ES-I3 (cell line): Measurements from ENCODE around the gene PGAP6.
"Not testable (repeated sequence)": the region's sequence is repeated elsewhere in the genome, so short reads cannot be mapped to it uniquely, and the experiment has no call there.

Experiments used
- H3K36me3 ChIP-seq: 2 replicates; pipeline ENCODE4 v1.6.1; 2013; ENCODE audit warnings: mild to moderate bottlenecking, low read length, control low read depth, moderate library complexity; ENCODE audit not compliant: insufficient read depth
- H3K4me1 ChIP-seq: 2 replicates; pipeline ENCODE4 v1.6.1; 2013; ENCODE audit warnings: mild to moderate bottlenecking, control low read depth, low read length; ENCODE audit not compliant: insufficient read depth
- H3K9ac ChIP-seq: 2 replicates; pipeline ENCODE4 v1.6.1; 2013; ENCODE audit warnings: low read depth, mild to moderate bottlenecking, low read length, moderate library complexity
- H3K9me3 ChIP-seq: 2 replicates; pipeline ENCODE4 v1.6.1; 2013; ENCODE audit warnings: mild to moderate bottlenecking, low read length, moderate library complexity; ENCODE audit not compliant: control insufficient read depth, insufficient read depth

Gene PGAP6

DNA sequence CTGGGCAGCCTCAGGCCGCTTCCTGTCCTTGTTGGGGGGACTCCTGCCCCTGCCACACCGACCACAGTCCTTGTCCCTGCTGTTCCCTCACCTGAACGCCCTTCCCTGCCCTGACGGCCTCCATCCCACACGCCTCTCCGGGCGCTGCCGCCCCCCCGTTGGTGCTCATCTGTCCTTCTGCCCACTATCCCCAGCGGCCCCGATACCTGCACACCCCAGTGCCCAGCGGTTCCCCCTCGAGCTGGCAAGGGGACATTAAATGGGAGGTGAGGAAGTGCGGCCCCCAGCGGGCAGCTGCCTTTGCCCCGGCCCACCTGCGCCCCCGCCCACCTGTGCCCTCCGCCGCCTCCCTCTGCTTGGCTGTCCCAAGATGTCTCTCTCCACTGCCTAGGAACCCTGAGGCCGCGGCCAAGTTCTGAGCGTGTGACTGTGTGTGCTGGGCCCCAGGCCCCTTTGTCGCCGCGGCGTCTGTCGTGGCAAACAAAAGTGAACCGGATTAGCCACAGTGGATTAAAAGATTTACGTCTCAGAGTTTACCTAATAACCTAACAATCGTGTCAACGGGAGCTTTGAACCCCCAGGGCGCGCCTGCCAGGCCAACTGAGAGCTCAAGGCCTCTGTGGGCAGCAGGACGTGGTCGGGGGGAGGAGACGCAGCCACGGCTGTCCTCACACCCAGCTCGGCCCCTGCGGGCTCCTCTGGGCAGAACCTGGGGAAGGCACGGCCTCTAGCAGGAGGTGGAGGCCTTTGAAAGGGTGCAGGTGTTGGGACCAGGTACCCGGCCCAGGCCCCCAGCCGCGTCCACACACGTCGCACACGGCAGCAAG lies 21.7 kb downstream of the PGAP6 start:
- Histone ChIP-seq H3K36me3 (no peaks in the 10 kb centered on the region), H3K9me3 (no peaks in the 10 kb centered on the region), H3K4me1 (no peaks in the 10 kb centered on the region; the same call in 1 of the 2 replicates), H3K9ac (no peak overlapping the region)

GRCh38 chr16:359067-359763 lies 22.6 kb downstream of the PGAP6 start:
- H3K4me1 ChIP-seq: no peaks in the 10 kb centered on the region; the same call in 1 of the 2 replicates
- H3K9ac ChIP-seq: no peak overlapping the region
- no peaks in the 10 kb centered on the region for H3K9me3 ChIP-seq
- no peaks in the 10 kb centered on the region for H3K36me3 ChIP-seq

GRCh38 chr16:356741-357140 lies 25.0 kb downstream of the PGAP6 start:
- Histone ChIP-seq H3K9ac (no peak overlapping the region), H3K36me3 (no peaks in the 10 kb centered on the region), H3K9me3 (no peaks in the 10 kb centered on the region), H3K4me1 (peaks cover 4% of the 10 kb centered on the region; the same call in 1 of the 2 replicates)

DNA sequence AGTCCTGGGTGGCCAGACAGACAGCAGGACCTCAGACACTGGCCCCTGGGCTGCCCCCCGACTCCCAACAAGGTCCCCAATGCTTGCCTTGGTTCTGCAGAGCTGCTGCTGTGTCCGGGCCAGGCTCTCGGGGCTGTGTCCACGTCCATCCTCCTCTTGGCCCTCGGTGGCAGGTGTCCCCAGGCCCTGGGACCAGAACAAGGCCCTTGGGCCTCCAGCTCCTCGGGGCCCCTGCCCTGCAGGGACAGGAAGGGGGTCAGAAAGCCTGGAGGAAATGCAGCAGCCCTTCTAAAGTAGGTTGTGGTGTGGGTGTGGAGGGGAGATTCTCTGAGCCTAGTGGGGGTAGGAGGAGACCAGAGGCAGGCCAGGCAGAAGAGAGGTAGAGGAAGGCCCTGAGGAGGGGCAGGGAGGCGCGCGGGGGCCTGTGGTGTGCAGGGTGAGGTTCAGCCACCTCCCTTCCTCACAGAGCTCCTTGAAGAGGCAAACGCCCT lies 26.8 kb downstream of the PGAP6 start:
- H3K9me3 ChIP-seq: no peaks in the 10 kb centered on the region
- no peak overlapping the region for H3K9ac ChIP-seq

DNA sequence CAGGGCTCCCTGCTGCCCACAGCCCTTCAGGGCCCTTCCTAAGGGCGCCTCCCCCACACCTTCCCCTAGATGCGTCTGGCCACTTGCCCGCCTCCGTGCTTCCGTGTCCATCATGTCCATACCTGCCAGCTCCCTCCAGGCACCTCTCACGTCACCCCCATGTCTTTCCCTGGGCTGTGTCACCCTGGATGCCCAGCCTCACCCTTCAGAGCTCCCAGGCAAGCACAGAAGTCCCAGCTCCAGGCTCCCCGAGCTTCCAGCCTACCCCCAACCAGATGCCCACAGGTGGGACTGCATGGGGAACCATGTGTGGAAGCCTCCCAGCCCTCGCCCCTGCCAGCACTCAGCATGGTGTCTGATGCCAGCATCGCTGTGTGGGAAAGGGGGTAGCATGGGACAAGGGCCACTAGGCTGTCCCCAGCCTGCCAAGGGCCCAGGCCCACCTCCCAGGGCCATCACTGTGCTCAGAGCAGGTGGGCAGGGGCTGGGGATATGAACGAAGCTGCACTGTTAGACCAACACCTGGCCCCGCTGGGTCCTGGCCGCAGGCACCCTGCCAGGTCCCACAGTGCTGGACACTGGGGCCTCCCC lies 27.4 kb downstream of the PGAP6 start:
- Histone ChIP-seq H3K9ac (no peak overlapping the region), H3K9me3 (no peaks in the 10 kb centered on the region), H3K4me1 (peaks cover 9% of the 10 kb centered on the region; the same call in 1 of the 2 replicates), H3K36me3 (no peaks in the 10 kb centered on the region)

More for the DNA sequence above, 26.8 kb downstream of the PGAP6 start:
- Histone ChIP-seq H3K36me3 (no peaks in the 10 kb centered on the region), H3K4me1 (peaks cover 9% of the 10 kb centered on the region; the same call in 1 of the 2 replicates)

- H3K9ac ChIP-seq: peak overlapping the region; percentile 57
- no peaks in the 10 kb centered on the region for H3K36me3 ChIP-seq
- H3K4me1 ChIP-seq: peaks cover 9% of the 10 kb centered on the region; the same call in 1 of the 2 replicates
- H3K9me3 ChIP-seq: no peaks in the 10 kb centered on the region
These were observed 28.1 kb downstream of the PGAP6 start for GRCh38 chr16:353404-354290.

DNA sequence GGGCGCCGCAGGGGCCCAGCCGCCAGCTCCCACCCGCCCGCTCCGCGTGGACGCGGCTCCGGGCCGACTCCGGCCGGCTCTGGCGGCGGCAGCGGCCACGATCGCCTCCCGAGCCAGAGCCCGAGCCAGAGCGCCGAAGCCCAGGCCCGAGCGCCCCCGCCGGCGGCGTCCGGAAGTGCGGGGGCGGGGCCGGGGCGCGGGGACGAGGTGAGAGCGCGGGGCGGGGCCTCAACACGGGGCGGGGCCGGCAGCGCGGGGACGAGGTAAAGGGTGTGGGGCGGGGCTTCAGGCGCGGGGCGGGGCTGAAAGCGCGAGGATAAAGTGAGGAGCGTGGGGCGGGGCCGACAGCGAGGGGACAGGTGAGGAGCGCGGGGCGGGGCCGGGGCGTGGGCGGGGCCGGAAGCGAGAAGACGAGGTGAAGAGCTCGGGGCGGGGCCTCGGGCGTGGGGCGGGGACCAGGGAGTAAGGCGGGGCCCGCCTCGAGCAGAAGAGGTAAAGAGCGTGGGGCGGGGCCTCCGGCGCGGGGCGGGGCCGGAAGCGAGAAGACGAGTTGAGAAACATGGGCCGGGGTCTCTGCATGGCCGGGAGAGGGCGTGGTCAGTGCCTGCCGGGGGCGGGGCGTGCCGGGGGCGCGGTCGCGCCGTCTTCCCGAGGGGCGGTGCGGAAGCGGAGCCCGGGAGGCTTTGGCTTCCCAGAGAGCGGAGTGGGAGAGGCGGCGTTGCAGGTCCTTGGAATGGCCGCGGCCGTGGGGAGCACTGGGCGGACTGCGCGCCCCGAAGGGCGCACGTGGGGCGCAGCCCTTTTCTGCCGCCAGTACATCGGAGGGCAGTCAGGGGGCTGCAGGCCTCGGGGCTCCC lies 29.0 kb downstream of the PGAP6 start, which contains the start of gene AXIN1:
Gene AXIN1, minus strand, starts transcription at position 177 of the 857 bp plus-strand sequence. CDS start 5,698 bp downstream, outside the sequence.
- H3K9ac ChIP-seq: peak within 1 kb of the TSS; percentile 73
- H3K4me1 ChIP-seq: peaks cover 9% of the 10 kb centered on the region; the same call in 1 of the 2 replicates
- H3K9me3 ChIP-seq: no peaks in the 10 kb centered on the region
- H3K36me3 ChIP-seq: no peaks in the 10 kb centered on the region

DNA sequence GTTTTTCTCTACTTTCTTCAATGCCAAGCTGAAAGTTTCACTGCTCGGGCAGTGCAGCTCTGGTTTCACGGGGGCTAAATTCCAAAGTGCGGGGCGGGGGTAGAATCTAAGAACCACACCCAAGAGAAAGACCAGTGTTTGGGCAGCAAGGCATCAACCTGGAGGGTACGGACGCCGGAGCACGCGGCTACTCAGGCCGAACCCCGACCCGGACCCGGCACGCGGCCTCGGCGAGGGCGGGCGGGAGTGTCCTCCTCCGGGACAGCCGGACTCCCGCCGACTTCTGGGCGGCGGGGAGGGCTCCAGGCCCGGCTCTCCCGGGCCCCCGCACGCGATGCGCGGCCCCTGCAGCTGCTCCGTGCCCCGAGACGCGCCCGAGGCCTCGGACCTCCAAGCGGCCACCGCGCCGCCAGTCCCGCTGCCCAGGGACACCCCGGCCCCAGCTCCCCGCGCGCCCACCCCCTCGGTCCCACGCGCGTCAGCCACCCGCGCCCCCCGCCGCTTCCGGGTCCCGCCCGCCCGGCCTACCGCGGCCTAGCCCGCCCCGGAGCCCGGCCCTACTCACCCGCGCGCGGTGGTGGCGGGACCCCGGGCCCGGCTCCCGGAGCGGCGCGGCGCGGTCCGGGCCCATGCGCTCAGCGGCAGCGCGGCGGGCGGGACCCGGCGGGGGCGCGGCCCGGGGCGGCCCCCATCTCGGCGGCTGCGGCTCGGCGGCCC lies 29.8 kb downstream of the PGAP6 start:
- H3K9ac ChIP-seq: peak overlapping the region; percentile 73
- peaks cover 13% of the 10 kb centered on the region; the same call in 1 of the 2 replicates for H3K4me1 ChIP-seq
- no peaks in the 10 kb centered on the region; the same call in 1 of the 2 replicates for H3K36me3 ChIP-seq
- no peaks in the 10 kb centered on the region for H3K9me3 ChIP-seq

DNA sequence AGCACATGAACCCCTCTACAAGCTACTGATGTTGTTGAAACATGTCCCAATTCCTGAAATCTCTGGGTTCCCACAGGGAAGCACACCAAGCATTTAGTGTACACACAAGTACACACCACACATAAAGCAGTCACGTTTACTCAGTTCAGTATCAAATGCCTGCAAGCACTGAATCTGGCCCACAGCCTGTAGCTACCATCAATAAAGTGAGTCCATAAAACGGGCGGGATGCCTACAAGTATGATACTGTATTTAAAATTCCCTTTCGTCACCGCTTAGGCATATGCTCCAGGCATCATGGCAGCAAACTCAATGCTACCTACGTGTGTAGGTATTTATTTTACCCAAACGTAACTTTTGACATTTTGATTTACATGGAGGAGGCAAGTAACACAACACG lies 31.6 kb downstream of the PGAP6 start:
- no peak overlapping the region for H3K9ac ChIP-seq
- no peaks in the 10 kb centered on the region; the same call in 1 of the 2 replicates for H3K36me3 ChIP-seq
- no peaks in the 10 kb centered on the region for H3K9me3 ChIP-seq
- H3K4me1 ChIP-seq: peaks cover 17% of the 10 kb centered on the region; the same call in 1 of the 2 replicates

DNA sequence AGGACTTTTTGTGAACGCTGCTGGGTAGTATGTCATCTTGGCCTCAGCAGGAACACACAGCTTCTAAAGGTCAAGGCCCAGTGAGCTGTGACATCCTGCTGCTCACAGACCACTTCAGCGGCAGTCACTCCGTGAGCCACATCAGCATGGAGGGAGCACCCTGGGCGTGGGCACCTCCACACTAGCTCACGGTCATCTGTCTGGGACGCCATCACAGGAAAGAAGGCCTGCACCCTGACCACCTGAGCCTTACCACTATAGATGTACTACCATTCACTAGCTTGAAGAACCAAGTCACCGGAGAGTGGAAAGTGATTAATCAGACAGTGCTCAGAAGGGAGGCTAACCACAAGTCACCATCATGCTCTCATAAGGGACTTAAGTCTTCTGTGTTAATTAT lies 32.6 kb downstream of the PGAP6 start:
- no peak overlapping the region for H3K9ac ChIP-seq
- H3K4me1 ChIP-seq: peaks cover 17% of the 10 kb centered on the region; the same call in 1 of the 2 replicates

GRCh38 chr16:348495-348894 lies 33.3 kb downstream of the PGAP6 start:
- not testable (repeated sequence) for H3K9ac ChIP-seq, H3K36me3 ChIP-seq, H3K9me3 ChIP-seq
- peaks cover 16% of the 10 kb centered on the region; the same call in 1 of the 2 replicates for H3K4me1 ChIP-seq

More for the DNA sequence above, 32.6 kb downstream of the PGAP6 start:
- peaks cover 4% of the 10 kb centered on the region for H3K36me3 ChIP-seq
- H3K9me3 ChIP-seq: no peaks in the 10 kb centered on the region

DNA sequence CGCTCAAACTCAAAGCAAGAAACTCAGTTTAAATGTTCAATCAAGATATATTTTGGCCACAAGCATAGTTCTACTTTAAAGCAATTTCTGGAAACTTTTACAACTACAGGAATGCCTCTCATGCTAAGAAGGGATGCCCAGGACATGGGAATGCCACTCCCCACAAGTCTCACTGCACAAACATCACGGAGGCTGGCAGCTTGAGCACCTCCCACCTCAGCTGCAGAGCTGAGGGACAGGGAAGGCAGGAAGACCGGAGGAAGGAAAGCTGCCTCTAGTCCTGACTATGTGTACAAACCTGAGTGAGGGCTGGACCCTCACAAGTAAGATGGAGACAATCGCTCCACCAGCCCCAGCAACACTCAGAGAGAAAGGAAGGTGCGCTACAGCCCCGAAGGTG lies 34.6 kb downstream of the PGAP6 start:
- H3K9ac ChIP-seq: no peak overlapping the region

More for the DNA sequence above, 34.6 kb downstream of the PGAP6 start:
- H3K36me3 ChIP-seq: peaks cover 8% of the 10 kb centered on the region
- peaks cover 13% of the 10 kb centered on the region; the same call in 1 of the 2 replicates for H3K4me1 ChIP-seq
- no peaks in the 10 kb centered on the region for H3K9me3 ChIP-seq
